Superior temporal gyrus (tissue), 1 donor: ENCODE measurements around the gene UTP3.
"Not testable (repeated sequence)": the region's sequence is repeated elsewhere in the genome, so short reads cannot be mapped to it uniquely, and the experiment has no call there.

Experiments
- DNase-seq: peaks from one replicate; pipeline ENCODE4 v3.0.0-alpha.2; 2016; ENCODE audit errors: extremely low spot score

Gene UTP3, protein sequence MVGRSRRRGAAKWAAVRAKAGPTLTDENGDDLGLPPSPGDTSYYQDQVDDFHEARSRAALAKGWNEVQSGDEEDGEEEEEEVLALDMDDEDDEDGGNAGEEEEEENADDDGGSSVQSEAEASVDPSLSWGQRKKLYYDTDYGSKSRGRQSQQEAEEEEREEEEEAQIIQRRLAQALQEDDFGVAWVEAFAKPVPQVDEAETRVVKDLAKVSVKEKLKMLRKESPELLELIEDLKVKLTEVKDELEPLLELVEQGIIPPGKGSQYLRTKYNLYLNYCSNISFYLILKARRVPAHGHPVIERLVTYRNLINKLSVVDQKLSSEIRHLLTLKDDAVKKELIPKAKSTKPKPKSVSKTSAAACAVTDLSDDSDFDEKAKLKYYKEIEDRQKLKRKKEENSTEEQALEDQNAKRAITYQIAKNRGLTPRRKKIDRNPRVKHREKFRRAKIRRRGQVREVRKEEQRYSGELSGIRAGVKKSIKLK

DNA sequence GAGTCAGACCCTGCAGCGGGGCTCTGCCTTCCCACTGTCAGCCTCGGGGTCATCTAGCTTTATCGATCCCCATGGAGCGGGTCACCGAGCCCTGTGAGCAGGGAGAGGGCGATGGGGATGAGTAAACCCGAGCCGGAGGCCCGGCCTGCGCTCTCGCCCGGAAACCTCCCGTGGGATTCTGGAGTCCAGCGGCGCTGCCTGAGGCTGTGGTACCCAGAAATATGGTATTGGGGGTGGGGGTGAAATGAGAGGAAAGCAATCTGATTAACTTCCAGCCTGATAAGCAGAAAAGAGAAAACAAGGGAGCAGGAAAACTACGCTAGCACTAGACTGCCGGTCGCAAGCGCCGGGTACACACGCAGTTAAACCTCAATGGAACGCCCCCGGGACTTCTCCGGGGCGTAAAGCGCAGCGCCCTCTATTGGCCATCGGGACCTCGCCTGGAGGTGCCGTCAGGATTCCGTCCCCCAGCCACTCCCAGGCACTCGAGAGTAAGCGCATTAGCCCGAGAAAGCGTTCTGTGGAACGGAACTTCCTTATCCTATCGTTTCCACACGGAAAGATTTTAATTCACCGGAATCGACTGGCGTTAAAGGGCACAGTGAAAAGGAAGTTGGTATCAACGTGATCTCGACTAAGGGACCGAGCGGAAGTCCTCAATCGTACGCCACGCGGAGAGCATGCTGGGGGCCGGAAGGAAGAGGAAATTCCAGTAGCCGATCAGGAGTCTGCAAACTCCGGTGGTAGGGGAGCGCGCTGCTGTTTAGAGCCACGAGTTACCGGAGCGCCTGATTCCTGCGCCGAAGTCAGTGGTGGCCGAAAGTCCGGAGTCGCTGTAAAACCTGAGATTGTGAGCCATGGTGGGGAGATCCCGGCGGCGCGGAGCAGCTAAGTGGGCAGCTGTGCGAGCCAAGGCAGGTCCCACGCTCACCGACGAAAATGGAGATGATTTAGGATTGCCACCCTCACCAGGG lies at the start of gene UTP3:
UTP3 (plus strand) TSS at position 712 of the 974 bp plus-strand sequence; CDS start at position 858, 146 bp downstream.
- DNase-seq, result peak; percentile 100

DNA sequence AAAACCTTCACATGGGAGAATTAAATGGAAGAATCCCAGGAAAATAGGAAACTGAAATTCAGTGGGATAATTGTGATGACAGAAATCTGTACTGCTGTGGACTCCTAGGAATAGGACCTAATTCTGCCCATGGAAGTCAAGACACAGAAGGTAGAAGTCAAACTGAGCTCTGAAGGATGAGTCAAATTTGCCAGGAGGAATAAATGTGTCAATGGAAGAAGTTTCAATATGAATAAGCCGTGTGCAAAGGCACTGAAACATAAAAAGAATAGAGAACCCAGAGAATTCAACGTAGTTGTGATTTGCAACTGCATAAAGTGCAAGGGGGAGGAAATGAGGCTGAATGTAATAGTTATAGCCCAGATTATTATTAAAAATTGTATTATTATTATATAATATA lies 48.1 kb upstream of the UTP3 start:
- no peak for DNase-seq

DNA sequence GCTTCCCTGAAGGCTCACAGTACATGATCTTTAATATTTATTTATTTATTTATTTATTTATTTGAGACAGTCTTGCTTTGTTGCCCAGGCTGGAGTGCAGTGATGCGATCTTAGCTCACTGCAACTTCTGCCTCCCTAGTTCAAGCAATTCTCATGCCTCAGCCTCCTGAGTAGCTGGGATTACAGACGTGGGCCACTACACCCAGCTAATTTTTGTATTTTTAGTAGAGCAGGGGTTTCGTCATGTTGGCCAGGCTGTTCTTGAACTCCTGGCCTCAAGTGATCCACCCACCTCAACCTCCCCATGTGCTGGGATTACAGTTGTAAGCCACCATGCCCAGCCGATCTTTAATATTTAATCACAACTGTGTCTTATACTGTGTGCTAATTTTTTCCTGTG lies 37.6 kb upstream of the UTP3 start:
- DNase-seq, result not testable (repeated sequence)

DNA sequence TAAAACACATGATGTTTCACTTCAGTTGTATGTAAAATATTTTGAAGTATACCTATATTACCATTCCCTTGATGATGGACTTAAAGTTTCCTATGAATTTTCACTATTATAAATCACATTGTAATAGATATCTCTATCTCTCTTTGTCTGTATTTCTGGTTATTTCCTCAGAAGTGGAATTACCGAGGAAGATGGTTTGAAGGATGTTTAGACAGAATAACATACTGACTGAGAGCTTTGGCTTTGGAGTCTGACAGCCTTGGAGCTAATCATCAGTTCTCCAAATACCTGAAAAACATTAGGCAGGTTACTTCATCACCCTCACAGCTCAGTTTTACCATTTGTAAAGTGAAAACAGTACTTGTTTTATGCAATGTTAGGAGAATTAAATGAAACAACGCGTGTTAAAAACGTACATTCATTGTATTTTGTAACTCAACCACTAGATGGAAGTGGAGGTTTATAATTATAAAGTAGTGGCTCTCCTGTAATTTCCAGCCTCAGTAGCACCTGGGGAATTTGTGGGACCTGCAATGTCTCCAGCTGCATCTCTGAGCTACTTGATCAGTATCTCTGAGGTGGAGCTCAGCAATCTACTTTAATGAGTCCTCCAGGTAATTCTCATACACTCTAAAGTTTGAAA lies 36.3 kb upstream of the UTP3 start:
- DNase-seq, result peak; percentile 75

DNA sequence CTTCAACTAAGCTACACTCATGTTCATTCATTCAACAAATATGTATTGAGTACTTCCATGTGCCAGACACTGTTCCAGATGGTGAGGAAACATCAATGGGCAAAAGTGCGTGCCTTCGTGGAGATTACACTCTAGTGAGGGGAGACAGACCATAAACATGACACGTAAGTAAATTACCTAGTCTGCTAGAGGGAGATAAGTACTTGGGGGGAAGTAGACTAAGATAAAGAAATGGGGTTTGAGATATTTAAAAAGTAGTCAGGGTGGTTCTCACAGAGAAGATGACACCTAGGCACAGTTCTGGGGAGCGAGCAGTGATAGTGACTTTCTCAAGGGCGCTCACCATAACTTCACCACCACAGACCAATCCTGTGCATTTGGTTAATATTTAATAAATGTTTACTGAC lies 33.7 kb upstream of the UTP3 start:
- no peak for DNase-seq

DNA sequence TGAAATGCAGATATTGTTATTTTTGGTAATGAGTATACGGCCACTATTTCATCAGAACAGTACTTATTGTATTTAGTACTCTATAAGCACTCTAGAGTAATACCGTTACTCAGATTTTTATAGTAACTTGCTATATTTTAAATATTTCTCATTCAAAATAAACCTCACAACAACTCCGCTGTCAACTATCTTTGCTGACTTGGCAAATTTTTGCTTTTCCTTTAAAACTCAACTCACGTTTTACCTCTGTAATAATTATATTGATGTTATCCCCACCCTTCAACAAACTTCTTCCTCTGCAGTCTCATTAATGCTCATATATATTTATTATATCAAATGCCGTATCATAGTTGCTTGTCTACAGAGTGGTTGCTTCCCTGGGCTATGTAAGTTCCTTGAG lies 31.0 kb upstream of the UTP3 start:
- no peak for DNase-seq

DNA sequence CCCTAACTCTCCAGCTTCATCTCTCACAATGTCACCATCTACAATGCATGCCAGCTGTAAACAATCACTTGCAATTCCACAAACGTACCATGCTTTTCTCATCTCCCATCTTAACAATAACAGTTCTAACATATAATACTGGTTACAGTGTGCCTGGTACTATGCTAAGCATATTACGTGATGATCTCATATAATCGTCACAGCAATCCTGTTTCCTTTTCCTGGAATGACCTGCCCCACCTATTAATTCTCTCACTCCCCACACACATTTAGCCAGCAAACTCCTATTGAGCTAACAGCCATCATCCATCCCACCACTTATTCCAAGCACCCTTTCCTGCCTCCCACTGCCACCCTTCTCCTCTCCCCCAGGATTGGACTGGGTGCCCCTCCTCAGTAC lies 29.9 kb upstream of the UTP3 start:
- no peak for DNase-seq

DNA sequence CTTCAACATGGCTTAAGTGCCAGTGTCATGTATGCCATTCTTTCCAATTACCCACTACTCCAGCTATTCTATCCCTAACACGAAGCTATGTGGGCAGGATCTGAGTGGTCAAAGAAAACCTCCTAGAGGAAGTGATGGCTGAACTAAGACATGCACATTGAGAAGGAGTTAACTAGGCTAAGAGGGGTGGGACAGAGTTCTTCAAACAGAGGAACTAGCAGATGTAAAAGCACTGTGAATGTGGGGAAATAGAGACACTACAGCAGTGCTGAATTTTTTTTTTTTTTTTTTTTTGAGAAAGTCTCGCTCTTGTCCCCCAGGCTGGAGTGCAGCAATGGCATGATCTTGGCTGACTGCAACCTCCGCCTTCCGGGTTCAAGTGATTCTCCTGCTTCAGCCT lies 28.2 kb upstream of the UTP3 start:
- DNase-seq, result no peak

DNA sequence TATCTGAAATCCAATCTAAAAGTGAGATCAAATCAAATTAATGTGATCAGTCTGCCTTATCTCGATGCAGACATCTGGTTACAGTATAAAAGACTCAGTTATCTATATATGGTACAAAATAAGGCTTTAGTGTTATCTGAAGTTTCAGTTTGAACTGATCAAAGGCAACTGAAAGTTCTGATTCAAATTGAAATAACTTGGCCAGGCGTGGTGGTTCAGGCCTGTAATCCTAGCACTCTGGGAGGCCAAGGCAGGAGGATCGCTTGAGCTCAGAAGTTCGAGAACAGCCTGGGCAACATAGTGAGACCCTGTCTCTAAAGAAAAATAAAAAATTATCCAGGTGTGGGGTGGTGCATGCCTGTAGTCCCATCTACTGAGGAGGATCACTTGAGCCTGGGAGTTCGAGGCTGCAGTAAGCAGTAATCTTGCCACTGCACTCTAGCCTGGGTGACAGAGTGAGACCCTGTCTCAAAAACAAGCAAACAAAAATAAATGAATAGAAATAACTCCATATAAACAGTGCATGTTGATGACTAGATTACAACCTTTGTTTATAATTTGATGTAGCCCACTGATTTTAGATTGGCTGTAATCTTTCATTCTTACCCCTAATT lies 26.9 kb upstream of the UTP3 start:
- DNase-seq, result not testable (repeated sequence)

DNA sequence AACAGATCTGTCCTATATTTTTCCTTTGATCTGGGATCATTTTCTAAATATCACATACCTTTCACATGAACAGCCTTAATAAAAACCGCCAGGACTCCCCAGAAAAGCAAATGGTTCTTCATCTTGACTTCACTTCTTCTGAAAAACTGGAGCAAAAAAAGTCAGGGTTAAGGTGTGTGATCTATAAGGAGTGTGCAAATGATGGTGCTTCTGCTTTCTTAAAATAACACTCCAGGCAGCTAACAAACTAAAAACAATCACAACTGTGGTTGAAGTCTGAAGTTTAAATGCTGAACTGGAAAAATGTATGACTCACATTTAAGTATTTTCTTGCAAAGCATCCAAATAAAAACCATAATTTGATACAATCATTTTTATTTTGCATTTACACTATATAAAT lies 22.0 kb upstream of the UTP3 start, which contains the start of gene JCHAIN:
JCHAIN (minus strand) TSS at position 140 of the 400 bp plus-strand sequence; CDS start at position 122, 18 bp downstream.
- no peak for DNase-seq

DNA sequence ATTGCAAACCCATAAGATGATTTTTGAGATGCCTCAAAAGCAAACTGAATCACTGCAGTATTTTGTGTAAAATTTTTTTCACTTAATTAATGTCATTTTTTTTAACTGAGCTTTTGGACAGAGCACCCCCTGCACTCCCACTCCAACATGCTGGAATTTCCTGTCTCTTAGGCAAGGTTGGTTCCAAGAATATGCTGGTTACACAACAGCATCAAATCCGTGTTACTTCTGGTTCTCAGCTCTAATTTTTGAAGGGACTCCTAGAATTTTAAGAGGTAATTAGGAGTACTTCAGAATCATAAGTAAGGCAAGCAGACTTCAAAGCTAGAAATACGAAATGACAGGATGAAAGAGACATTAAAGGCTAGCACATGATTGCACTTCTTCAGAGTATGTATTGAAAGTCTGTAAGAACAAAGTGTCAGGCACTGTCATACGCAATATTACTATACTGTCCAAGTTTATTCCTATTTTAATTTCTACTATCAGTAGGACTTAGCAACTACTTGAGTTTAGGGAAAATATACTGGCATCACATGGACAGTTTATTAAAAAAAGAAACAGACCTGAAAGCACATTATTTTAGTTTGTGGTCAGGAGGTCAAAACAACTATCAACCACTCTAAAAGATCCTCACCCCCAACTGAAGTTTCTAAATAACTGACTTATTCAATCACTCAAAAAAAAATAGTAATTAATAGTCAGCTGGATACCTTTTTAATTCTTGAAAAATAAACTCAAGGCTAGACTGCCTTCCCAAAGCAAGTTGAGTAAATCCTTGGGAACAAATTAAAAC lies 20.4 kb upstream of the UTP3 start:
- no peak for DNase-seq

DNA sequence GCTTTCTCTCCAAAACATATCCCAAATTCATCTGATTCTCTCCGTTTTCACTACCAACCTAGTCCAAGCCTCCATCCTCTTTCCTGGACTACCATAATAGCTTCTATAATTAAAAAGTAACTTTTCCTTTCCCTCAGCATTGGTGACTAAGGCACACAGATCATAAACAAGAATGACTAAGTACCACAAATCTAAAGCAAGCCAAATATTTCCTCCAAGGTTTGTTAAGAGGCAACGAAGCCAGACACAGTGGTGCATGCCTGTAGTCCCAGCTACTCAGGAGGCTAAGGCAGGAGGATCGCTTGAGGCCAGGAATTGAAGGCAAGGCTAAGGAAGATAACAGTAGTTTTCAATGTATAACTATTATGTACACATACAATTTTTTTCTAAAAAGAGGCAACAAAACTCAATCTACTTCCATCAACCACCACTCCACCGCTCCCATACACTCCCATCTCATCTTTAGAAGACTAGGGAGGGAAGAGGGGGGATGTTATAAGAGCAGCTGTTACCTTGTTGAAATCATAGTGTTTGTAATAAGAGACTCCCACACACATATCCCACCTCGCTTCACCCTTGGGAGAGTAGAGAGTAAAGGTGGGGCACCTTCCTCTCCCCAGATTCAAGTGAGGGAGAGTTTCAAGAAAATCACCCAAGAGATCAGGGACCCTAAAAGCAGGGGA lies 17.9 kb upstream of the UTP3 start:
- DNase-seq, result no peak

DNA sequence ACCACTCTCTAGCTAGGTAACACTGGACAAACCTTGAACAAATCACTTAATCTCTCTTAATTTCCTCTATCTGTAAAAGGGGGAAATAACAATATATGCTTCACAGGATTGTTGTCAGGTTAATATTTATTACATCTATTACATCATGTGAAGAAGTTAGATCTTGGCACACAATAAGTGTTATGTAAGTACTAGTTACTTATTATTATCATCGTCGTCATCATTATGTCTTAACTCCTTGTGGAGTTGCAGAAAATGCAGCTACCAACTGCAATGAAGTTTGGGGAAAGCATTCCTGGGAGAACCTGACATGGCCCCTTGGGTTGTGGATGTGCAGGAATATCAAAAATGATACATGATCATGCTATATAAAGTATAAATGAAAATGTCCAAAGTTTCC lies 17.2 kb upstream of the UTP3 start:
- DNase-seq, result no peak

DNA sequence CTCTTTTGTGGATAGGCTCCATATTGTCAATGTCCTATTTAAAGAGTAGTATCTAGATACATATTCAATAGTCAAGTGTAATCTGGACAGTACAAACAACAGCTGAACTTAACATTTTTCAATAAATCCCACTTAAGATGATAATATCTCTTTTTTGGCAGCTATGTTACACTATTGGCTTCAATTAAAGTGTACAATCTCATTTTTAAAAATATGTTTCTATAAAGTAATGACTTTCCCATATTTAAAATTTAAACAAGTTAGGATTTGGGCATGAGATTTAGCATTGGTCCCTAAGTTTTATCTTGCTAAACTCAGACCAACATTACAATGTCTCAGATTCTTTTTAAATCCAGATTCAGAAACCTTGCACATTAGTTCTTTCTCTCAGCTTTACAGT lies 14.1 kb upstream of the UTP3 start:
- DNase-seq, result no peak

DNA sequence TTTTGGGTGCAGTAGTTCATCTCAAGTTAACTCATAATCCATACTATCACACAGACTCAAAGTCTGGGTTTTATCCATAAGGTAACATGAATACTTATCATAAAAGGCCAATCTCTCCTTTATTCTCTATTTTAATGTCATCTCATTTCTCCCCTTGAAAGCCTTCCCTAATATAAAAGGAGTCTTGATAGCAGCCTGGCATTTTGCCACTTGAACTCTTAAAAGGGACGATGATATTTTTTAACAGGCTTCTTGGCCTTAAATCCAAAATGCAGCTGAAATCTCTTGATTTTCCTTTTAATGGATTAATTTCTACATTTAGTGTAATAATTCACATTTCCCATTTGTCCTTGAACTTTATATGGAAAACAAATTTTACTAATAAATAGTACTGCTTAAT lies 13.6 kb upstream of the UTP3 start:
- DNase-seq, result no peak

DNA sequence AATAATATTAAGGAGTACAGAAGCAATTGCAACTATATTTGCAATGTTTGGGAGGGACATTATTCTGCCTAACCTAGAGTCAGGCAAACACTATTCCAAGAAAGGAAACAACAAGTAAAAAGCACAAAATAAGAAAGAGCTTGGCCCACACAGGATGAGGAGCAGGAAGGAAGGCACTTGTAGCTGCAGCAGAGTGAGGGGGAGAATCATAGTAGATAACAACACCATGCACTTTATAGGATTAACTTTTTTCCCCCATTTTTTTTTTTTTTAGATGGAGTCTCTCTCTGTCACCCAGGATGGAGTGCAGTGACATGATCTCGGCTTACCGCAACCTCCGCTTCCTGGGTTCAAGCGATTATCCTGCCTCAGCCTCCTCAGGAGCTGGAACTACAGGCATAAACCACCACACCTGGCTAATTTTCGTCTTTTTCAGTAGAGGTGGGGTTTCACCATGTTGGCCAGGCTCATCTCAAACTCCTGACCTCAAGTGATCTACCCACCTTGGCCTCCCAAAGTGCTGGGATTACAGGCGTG lies 11.7 kb upstream of the UTP3 start:
- DNase-seq, result no peak

DNA sequence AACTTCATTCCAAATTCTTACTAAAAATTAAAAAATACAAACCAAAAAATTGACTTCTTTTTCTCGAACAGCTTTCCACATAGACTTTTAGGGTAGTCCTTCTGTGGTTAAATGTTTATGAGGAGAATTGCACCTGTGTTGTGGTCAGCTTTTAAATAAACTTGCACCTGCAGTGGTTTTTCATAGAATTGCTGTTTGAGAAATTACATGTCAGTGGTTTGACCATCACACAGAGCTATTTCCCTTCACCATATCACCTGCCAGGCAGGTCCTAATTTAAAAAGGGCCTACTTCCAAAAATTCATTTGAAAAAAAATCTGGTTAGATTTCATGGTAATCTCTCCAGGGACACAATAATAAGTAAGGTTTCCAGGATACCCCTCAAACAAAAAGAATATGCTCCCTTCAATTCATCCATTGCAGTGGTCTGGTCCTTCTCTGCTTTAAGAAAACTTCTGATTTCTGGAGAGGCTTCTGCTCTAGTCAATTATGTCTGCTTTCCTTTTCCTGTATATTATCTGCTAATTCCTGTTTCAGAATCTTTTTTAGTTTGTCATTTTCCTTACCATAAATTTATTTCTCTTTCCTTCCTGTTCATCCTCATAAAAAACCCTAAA lies 9.8 kb upstream of the UTP3 start:
- no peak for DNase-seq

DNA sequence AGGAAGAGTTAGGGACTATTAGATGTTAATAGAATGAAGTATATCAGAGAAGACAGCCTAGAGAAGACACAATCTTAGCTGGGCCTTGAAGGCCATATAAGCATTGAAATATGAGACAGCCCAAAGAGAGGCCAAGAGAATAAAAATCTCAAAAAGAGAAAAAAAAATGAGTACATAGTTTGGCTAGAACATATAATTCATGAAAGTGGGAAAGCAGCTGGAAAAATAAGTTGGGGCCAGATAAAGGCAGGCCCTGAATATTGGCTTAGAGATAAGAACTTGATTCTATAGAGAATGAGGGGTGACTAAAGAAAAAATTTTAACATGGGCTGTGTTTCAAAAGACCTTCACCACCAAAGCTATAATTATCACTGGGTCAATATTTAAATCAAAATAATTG lies 7.4 kb upstream of the UTP3 start:
- no peak for DNase-seq

DNA sequence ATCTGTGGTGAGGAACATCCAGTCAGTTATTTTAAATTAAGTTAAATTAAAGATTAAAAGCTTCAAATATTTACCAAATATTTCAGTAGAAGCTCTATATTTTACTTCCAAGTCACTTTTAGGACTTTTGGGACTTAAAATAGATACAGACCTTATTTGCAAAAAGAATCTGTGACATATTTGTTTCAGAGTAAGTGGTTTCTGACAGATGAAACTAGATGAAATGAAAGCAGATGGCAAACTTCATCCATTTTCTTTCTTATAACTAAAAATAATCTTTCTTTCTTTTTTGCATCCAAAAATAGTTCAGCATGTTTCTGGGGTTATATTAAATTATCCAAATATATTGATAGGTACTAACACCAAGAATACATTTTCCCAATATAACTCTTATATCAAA lies 6.6 kb upstream of the UTP3 start:
- DNase-seq, result no peak
